Astrocyte (in vitro differentiated cells and primary cell): Measurements from ENCODE around the gene CD68.

Experiments used
- CTCF ChIP-seq: IDR thresholded peaks from 2 replicates; pipeline ENCODE4 v1.5.1; 2011; ENCODE audit warnings: low read depth, mild to moderate bottlenecking, inconsistent platforms, low read length, moderate library complexity; ENCODE audit not compliant: insufficient read depth
- EZH2 ChIP-seq: IDR thresholded peaks from 2 replicates; pipeline ENCODE4 v1.6.1; 2012; ENCODE audit warnings: mild to moderate bottlenecking, low read length, inconsistent platforms; ENCODE audit not compliant: insufficient read depth

GRCh38 chr17:7627250-7628121, 48.0 kb downstream of the CD68 start, which contains the start of gene SAT2:
- TF ChIP-seq CTCF (no peak), EZH2 (no peak)
